CD4-positive, alpha-beta T cell treated with Interleukin-15 for 4 hours (primary cell): ENCODE results near the gene RPS13.
"Not testable (repeated sequence)": the region's sequence is repeated elsewhere in the genome, so short reads cannot be mapped to it uniquely, and the experiment has no call there.

Experiments used
- DNase-seq: peaks from one replicate; pipeline ENCODE4 v3.0.0-alpha.2; 2020; ENCODE audit warnings: low spot score

RPS13 gene

DNA sequence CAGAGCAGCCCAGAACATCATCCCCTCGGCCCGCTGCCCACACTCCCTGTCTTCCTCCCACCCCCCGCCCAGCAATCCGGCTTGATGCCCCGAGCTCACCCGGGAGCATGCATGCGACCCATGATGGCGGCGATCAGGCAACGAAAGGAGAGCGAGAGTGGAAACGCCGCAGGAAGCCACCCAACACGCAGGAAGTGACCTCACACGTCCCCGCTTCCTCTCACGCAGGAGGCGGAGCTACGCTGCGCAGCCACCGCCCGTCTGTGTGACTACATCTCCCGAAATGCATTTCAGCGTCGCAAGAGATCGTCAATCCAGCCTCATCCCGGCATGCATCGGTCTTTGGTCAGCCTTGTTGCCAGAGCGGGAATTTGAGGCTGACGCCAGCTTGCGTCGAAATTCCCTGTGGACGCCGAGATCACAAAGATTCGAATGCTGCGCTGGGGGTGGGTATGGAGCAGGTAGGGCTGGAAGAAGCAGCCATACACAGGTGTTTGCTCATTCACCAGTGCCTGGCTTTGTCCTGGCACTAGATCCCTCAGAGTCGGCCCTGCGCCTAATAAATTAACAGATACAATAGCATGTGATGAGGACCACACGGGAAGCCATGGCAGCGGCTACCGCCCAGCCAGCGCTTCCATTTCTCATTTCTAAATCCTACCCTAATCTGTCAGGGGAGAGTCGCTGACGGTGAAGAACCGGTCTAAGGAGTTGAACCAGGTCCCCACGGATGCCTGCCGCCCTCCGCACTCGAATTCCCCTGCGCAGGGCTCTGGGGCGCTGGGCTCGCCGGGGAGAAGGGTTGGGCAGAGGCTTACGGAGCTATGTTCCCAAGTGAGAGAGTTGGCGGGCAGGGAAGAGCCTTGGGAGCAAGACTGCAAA lies at the start of gene RPS13:
Gene RPS13, minus strand, starts transcription at position 148 of the 882 bp plus-strand sequence. Its CDS starts 26 bp downstream, at position 122.
- peak; percentile 93 for DNase-seq

DNA sequence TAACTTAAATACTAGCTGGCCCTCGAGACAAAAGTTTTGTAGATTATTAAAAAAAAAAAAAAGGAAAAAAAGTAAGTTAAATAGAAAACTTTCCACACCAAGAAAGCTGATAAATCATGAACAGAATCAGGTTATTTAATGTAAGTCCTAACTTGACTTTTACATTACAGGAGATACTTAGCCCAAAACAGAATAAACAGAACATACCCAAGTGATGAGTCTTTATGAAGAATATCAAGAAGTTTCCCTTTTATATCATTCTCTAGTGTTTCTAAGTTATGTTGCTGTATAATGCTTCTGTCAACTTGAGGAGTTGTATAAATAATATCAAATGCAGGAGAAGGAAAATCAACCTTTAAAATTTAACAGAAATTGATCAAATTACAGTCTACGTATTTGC lies 44.5 kb upstream of the RPS13 start:
- no peak for DNase-seq

DNA sequence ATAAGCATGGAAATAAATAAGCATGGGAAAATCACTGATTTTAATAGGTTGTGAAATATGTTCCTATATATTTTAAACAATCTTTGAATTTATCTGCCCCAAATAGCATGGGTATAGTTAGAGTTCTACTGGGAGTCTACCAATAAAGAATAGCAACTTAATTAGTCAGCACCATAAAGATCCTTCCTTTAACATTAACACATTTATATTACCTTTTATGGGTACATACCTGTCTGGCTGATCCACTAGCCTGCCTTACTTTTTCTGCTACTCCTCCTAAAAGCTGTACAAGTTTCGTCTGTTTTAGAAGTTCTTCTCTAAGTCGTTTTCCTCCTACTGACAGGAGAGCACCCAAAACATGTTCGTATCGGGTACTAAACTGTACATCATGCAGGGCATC lies 39.8 kb upstream of the RPS13 start:
- DNase-seq, result no peak

DNA sequence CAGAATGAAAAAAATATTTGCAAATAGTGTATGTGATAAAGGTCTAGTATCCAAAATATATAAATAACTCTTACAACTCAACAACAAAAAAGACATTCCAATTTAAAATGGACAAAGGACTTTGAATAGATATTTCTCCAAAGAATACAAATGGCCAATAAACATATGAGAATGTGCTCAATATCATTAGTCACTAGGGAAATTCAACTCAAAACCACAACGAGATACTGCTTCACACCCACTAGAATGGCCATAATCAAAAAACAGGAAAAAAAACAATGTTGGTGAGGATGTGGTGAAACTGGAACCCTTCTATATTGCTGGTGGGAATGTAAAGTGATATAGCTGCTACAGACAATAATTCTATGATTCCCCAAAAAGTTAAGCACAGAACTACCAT lies 38.6 kb upstream of the RPS13 start:
- DNase-seq, result no peak

DNA sequence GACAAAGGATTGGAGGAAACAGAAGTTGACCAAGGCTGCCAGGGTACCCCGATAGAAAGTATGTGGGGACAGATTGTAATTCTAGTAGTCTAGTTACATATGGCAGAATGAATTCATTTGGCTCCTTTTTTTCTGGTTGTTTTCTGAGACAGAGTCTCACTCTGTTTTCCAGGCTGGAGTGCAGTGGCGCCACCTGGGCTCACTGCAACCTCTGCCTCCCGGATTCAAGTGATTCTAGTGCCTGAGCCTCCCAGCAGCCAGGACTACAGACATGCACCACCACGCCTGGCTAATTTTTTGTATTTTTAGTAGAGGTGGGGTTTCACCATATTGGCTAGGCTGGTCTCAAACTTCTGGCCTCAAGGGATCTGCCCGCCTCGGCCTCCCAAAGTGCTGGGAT lies 30.3 kb upstream of the RPS13 start:
- not testable (repeated sequence) for DNase-seq

DNA sequence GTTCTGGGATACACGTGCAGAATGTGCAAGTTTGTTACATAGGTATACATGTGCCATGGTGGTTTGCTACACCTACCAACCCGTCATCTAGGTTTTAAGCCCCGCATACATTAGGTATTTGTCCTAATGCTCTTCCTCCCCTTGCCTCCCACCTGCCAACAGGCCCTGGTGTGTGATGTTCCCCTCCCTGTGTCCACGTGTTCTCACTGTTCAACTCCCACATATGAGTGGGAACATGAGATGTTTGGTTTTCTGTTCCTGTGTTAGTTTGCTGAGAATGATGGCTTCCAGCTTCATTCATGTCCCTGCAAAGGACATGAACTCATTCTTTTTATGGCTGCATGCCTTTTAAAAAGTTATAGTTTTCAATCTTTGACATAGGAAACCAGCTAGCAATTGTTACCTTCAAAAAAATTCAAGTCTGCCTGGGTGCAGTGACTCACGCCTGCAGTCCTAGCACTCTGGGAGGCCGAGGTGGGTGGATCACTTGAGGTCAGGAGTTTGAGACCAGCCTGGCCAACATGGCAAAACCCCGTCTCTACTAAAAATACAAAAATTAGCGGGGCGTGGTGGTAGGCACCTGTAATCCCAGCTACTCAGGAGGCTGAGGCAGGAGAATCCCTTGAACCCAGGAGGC lies 28.1 kb upstream of the RPS13 start:
- not testable (repeated sequence) for DNase-seq

DNA sequence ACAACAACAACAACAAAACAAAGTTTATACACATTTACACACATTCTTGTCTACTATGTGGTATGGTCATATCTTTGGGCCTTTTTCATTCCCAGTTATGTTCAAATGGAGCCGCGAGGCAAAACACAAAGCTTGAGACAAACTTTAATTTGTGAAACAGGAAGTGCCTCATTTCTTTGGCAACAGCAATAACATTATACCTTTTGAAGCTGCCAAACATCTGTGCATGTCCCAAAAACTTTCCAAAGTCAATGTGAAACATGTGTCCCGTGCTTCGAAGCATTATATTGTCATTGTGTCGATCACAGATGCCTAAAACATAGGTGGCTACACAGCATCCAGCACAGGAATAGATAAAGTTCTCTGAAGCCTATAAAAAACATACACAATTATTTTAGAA lies 25.0 kb upstream of the RPS13 start:
- no peak for DNase-seq

DNA sequence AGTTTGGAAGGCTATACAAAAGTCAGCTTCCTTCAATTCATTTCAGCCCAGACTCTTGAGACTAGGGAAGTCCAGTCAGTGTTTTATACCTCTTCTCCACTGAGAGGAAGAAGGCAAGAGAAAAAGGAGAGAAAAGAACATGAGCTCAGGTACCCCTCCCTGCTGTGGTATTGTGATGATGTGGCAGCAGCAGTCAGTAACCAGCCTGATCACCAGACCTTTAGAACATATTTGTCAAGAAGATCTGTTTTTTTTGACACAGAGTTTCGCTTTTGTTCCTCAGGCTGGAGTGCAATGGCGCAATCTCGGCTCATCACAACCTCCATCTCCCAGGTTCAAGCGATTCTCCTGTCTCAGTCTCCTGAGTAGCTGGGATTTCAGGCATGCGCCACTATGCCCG lies 21.2 kb upstream of the RPS13 start:
- DNase-seq, result no peak

DNA sequence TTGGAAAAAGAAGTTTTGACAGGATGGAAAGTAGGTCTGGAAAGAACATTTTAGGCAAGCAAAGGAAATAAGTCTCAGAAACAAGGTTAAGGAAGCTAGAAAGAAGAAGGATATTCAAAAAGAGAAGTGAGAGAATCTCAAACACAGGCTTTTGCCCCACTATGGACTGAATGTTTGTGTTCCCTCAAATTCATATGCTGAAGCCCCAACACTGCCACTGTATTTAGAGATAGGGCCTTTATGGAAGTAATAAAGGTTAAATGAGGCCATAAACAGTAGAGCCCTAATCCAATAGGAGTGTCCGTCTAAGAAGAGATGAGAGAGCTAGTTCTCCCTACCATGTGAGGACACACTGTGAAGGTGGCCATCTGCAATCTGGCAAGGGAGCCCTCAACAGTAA lies 20.6 kb upstream of the RPS13 start:
- no peak for DNase-seq

DNA sequence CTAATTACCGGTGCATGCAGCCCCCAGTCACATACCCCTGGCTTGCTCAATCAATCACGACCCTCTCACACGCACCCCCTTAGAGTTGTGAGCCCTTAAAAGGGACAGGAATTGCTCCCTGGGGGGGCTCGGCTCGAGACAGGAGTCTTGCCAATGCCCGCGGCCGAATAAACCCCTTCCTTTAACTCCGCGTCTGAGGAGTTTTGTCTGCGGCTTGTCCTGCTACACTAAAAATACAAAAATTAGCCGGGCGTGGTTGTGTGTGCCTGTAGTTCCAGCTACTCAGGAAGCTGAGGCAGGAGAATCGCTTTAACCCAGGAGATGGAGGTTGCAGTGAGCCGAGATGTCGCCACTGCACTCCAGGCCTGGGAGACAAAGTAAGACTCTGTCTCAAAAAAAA lies 8.5 kb upstream of the RPS13 start:
- DNase-seq, result not testable (repeated sequence)

DNA sequence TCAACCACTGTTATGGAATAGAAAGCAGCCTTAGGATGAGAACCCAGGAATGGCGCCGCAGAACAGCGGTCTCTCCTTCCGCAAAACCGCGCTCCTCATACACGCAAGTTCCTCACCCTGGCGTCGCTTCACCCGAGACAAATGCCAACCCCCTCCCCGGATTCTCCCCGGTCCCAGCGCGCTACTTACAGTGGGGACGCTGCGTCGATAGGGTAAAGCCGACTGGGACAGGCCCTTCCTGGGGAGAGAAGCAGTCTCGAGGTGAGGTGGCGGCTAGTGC lies 287 bp downstream of the RPS13 start:
- no peak for DNase-seq

DNA sequence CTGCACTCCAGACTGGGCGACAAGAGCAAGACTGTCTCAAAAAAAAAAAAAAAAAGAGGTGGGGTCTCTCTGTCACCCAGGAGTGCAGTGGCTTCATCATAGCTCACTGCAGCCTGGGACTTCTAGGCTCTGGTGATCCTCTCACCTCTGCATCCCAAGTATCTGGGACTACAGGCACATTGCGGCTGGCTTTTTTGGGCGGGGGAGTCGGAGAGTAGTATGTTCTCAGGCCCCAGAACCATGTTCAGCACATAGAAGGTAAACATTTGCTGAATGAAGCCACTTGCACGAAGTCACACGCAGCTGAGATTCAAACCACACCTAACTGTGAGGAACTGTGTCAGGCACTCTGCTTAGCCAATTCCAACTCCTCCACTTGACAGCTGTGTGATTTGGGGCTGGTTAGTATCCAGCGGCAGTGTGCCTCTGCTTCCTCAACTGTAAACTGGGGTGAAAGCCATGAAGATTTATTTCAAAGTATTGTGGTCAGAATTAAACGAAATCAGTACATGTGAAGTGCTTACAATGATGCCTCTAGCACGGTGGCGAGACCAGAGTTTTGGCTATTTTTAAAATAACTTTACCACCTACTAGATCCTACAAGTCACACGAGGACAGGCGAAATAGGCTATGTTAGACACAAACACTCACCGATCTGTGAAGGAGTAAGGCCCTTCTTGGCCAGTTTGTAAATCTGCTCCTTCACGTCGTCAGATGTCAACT lies 789 bp downstream of the RPS13 start:
- peak; percentile 5 for DNase-seq

DNA sequence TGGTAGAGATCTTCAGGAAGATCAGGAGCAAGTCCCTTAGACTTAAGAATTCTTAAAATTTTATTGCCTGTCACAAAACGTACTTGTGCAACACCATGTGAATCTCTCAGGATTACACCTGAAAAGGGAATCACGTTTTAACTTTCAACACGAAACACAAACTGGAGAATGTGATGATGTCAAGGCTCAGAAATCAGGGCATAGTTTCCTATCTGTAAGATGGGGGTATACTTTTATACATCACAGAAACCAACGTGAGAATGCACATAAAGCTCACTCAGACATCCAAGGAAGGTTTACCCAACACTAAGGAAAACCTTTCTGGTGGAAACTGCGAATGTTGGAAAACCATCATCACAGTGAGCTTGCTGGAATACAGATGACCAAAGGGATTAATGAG lies 2.0 kb downstream of the RPS13 start:
- DNase-seq, result no peak

DNA sequence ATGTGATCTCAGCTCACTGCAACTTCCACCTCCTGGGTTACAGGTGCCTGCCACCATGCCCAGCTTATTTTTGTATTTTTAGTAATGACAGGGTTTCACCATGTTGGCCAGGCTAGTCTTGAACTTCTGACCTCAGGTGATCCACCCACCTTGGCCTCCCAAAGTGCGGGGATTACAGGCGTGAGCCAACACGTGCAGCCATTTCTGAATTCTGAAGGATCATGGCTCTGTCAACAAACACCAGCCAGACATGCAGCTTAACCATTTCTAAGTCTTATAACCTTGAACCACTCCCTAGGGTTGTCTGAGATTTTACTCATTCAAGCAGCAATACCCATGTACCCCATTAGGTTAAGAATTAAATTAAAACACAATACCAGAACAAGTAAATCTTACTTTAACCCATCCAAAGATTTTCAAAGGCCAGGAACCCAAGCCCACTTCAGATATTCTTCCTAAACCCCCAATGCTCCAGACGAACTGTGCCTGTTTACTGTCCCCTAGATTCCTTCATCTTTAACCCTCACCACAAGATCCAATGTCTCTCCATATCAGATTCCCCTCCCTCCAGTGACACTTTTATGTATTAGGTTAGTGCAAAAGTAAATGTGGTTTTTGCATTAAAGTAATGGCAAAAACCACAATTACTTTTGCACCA lies 4.0 kb downstream of the RPS13 start:
- no peak for DNase-seq

DNA sequence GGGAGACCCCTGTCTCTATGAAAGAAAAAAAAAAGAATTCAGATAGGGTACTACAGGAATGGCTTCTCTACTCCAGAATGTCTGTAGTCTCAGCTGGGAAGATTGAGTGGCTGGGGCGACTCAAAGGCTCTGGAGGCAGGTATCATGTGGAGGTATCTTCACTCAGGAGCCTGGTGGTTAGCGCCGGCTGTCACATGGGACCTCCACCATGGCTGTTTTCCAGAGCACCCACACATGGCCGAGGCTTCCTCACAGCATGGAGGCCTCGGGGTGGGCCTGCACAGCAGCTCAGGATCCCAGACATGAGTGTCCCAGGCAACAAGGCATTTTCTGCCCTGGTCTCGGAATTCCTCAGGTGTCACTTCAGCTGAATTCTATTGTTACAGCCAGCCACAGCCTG lies 10.1 kb downstream of the RPS13 start:
- no peak for DNase-seq

DNA sequence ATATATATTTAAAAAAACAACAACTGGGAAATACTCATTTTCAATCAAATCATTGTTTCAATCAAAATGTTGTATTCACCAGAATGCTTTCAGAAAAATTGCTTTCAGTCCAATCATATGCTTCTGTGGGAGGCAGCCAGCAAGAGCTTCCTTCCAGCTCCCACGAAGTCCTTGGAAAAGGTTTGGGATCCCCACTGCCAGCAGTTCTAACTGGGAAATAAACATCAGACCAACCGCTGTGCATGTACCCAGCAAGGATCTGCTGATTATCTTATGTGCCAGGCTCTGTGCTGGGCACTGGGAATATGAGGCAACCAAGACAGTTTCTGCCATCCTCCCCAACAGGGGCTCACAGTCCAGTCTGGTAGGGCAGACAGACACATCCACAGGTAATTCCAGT lies 10.8 kb downstream of the RPS13 start:
- no peak for DNase-seq

DNA sequence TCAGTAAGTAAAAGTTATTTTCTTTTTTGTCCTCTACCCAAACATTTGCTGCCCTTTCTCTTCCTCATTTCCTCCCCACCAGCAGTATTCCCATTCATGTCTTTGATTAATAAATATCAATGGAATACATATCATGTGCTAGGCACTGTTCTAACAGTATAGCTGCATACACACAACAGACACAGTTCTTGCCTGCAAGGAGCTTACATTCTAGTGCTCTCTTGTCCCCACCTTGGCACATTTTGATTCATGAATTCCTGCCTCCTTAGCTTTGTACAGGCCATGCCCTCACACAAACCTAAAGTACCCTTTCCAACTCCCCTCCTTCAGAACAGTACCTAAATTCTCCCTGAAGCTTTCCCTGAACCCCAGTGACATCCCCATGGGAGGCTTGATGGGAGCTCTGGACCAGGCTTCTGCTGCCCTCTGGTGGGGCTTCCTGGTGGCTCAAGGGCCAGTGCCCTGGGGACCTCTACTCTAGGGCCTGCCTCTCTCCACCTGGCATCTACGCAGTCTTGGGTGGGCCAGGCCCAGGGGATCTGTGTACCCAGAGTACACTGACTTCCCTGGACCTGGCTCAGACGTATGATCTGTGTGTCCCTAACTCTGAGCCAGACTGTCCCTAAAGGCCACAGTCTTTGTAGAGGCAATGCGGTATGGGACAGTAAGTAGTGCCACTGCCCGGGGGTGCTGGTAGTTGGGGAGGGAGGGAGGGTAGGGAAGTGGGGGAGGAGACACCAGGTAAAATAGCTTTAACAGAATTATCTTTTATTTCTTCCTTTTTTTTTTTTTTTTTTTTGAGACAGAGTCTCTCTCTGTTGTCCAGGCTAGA lies 14.1 kb downstream of the RPS13 start:
- DNase-seq, result peak; percentile 25

DNA sequence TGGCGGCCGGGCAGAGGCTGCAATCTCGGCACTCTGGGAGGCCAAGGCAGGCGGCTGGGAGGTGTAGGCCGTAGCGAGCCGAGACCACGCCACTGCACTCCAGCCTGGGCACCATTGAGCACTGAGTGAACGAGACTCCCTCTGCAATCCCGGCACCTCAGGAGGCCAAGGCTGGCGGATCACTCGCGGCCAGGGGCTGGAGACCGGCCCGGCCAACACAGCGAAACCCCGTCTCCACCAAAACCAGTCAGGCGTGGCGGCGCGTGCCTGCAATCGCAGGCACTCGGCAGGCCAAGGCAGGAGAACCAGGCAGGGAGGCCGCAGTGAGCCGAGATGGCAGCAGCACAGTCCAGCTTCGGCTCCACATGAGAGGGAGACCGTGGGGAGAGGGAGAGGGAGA lies 26.3 kb downstream of the RPS13 start:
- DNase-seq, result not testable (repeated sequence)

DNA sequence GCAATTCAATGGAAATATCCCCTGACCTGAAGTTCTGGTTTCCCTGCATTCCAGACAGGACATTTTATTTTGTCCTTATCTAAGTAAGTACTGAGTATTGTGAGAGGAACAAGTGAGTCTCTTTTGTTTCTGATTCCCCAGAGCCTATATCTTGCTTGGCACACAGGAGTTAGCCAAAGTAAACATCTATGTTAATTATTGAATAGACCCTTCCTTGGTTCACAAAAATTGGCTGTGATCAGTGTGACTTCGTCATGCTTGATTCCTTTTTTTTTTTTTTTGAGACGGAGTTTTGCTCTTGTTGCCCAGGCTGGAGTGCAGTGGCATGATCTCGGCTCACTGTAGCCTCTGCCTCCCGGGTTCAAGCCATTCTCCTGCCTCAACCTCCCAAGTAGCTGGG lies 29.0 kb downstream of the RPS13 start:
- not testable (repeated sequence) for DNase-seq

DNA sequence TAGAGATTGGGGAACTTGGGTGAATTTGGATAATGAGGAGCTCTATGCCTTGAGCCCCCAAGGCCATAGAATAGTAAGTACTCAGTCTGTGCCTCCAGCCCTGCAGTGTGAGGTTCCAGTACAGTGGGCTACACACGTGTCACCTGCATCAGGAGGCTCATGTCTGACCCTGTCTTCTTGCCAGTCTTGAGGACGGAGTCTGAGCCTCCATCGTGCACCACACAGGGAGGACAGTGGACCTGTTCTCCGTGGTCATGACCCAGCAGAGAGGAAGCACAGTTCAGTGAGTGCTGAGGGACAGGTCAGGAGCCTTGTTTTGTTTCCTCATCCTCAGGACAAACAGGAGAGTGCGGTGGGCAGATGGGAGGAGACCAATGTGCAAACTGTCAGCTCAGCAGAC lies 30.8 kb downstream of the RPS13 start:
- no peak for DNase-seq
